Activated naive CD4-positive, alpha-beta T cell treated with anti-CD3 and anti-CD28 coated beads for 36 hours (primary cell): ENCODE measurements around the gene PRKCE. TPM values are rescaled to one million over a fixed set of nuclear protein-coding genes. Genes with fewer than 3 reads are reported as not detected.

Source experiments
- CTCF ChIA-PET: fragments of 350-600 bp; sonication (Branson Sonifier 250); formaldehyde crosslinking; loops from one replicate; lab custom pipeline; 2021; ENCODE audit warnings: antibody characterized with exemption; lab: Charles Lee
- DNase-seq: peaks from one replicate; pipeline ENCODE4 v3.0.0-alpha.2; 2020
- H3K27ac Mint-ChIP-seq: one replicate; pipeline ENCODE4 v1.8.0; 2021; ENCODE audit warnings: mild to moderate bottlenecking, mixed read lengths
- H3K27me3 Mint-ChIP-seq: one replicate; pipeline ENCODE4 v1.8.0; 2021; ENCODE audit warnings: low read depth, mixed read lengths
- H3K36me3 Mint-ChIP-seq: one replicate; pipeline ENCODE4 v1.8.0; 2021; ENCODE audit warnings: low read depth, mixed read lengths
- H3K4me1 Mint-ChIP-seq: one replicate; pipeline ENCODE4 v1.8.0; 2021; ENCODE audit warnings: low read depth, mixed read lengths
- H3K4me3 Mint-ChIP-seq: one replicate; pipeline ENCODE4 v1.8.0; 2021; ENCODE audit warnings: mild to moderate bottlenecking, moderate library complexity, mixed read lengths
- H3K9me3 Mint-ChIP-seq: one replicate; pipeline ENCODE4 v1.8.0; 2021; ENCODE audit warnings: mixed read lengths
- intact Hi-C: fragments of 100-400 bp; cut with micrococcal nuclease; formaldehyde crosslinking; loops from one replicate; pipeline ENCODE4 v1.15.1; 2023
- total RNA-seq, 2 experiments: library from RNA; stranded (reverse); gene quantifications; one replicate each; pipeline ENCODE4 v1.2.3, GENCODE V29; 2021

PRKCE gene
- total RNA-seq, 2 experiments from 2014 or later, result 9.4 to 10.6 TPM

GRCh38 chr2:45758018-45758417 is 106.5 kb downstream of the PRKCE start:
- Mint-ChIP-seq H3K27me3 (no peaks in the 10 kb centered on the region), H3K4me1 (no peaks in the 10 kb centered on the region), H3K27ac (no peak overlapping the region), H3K4me3 (no peak overlapping the region), H3K9me3 (no peaks in the 10 kb centered on the region), H3K36me3 (no peaks in the 10 kb centered on the region)
- no peak for DNase-seq
- CTCF ChIA-PET, result interaction anchor here (0.6 kb wide), 1 partner anchor 115 kb away, joined by 3 read pairs; no protein-coding TSS in a partner anchor
- intact Hi-C loops, result no loop called here

- no peaks in the 10 kb centered on the region for H3K4me1 Mint-ChIP-seq
- no peaks in the 10 kb centered on the region for H3K9me3 Mint-ChIP-seq
- H3K36me3 Mint-ChIP-seq, result no peaks in the 10 kb centered on the region
- no peaks in the 10 kb centered on the region for H3K27me3 Mint-ChIP-seq
- CTCF ChIA-PET, result interaction anchor here (1.9 kb wide), 1 partner anchor 19 kb away, joined by 5 read pairs; no protein-coding TSS in a partner anchor
- intact Hi-C loops, result no loop called here
- DNase-seq, result no peak
- no peak overlapping the region for H3K27ac Mint-ChIP-seq
- no peak overlapping the region for H3K4me3 Mint-ChIP-seq
These were observed 107.9 kb downstream of the PRKCE start for GRCh38 chr2:45759310-45759851.

GRCh38 chr2:45761635-45762034 is 110.2 kb downstream of the PRKCE start:
- intact Hi-C loops, result no loop called here
- H3K4me3 Mint-ChIP-seq, result no peak overlapping the region
- no peaks in the 10 kb centered on the region for H3K36me3 Mint-ChIP-seq
- H3K27me3 Mint-ChIP-seq, result no peaks in the 10 kb centered on the region
- DNase-seq, result no peak
- no peaks in the 10 kb centered on the region for H3K4me1 Mint-ChIP-seq
- no peak overlapping the region for H3K27ac Mint-ChIP-seq
- CTCF ChIA-PET, result interaction anchor here (0.9 to 1.8 kb wide), 2 partner anchors 9 to 23 kb away, joined by 3 to 4 read pairs; no protein-coding TSS in a partner anchor
- no peaks in the 10 kb centered on the region for H3K9me3 Mint-ChIP-seq

- intact Hi-C loops, result no loop called here
- CTCF ChIA-PET, result interaction anchor here (2.5 kb wide), 1 partner anchor 15 kb away, joined by 8 read pairs; no protein-coding TSS in a partner anchor
These were observed 111.8 kb downstream of the PRKCE start for GRCh38 chr2:45763255-45763654.

GRCh38 chr2:45763797-45764196 is 112.3 kb downstream of the PRKCE start:
- H3K36me3 Mint-ChIP-seq, result no peaks in the 10 kb centered on the region
- CTCF ChIA-PET, result interaction anchor here (2.5 kb wide), 1 partner anchor 15 kb away, joined by 8 read pairs; no protein-coding TSS in a partner anchor
- H3K27me3 Mint-ChIP-seq, result no peaks in the 10 kb centered on the region
- no peak overlapping the region for H3K27ac Mint-ChIP-seq
- DNase-seq, result no peak
- H3K4me1 Mint-ChIP-seq, result no peaks in the 10 kb centered on the region
- H3K9me3 Mint-ChIP-seq, result no peaks in the 10 kb centered on the region
- intact Hi-C loops, result no loop called here
- H3K4me3 Mint-ChIP-seq, result no peak overlapping the region

More at GRCh38 chr2:45763255-45763654, 111.8 kb downstream of the PRKCE start:
- Mint-ChIP-seq H3K4me1 (no peaks in the 10 kb centered on the region), H3K27ac (no peak overlapping the region), H3K4me3 (no peak overlapping the region), H3K9me3 (no peaks in the 10 kb centered on the region), H3K27me3 (no peaks in the 10 kb centered on the region), H3K36me3 (no peaks in the 10 kb centered on the region)
- no peak for DNase-seq

- CTCF ChIA-PET, result interaction anchor here (2.5 kb wide), 1 partner anchor 13 kb away, joined by 8 read pairs; no protein-coding TSS in a partner anchor
- DNase-seq, result no peak
- H3K9me3 Mint-ChIP-seq, result no peaks in the 10 kb centered on the region
- intact Hi-C loops, result no loop called here
- no peaks in the 10 kb centered on the region for H3K27me3 Mint-ChIP-seq
- no peak overlapping the region for H3K4me3 Mint-ChIP-seq
- no peak overlapping the region for H3K27ac Mint-ChIP-seq
- peaks cover 3% of the 10 kb centered on the region for H3K4me1 Mint-ChIP-seq
- H3K36me3 Mint-ChIP-seq, result no peaks in the 10 kb centered on the region
These were observed 113.7 kb downstream of the PRKCE start for GRCh38 chr2:45765007-45765727.

GRCh38 chr2:45765728-45766254 is 114.3 kb downstream of the PRKCE start:
- H3K27ac Mint-ChIP-seq, result no peak overlapping the region
- H3K36me3 Mint-ChIP-seq, result no peaks in the 10 kb centered on the region
- CTCF ChIA-PET, result no interaction called here
- no peak for DNase-seq
- no peaks in the 10 kb centered on the region for H3K27me3 Mint-ChIP-seq
- H3K4me1 Mint-ChIP-seq, result peaks cover 3% of the 10 kb centered on the region
- intact Hi-C loops, result no loop called here
- no peaks in the 10 kb centered on the region for H3K9me3 Mint-ChIP-seq
- no peak overlapping the region for H3K4me3 Mint-ChIP-seq

GRCh38 chr2:45768208-45768607 is 116.7 kb downstream of the PRKCE start:
- Mint-ChIP-seq H3K9me3 (no peaks in the 10 kb centered on the region), H3K4me1 (peaks cover 3% of the 10 kb centered on the region), H3K27ac (no peak overlapping the region), H3K4me3 (no peak overlapping the region), H3K36me3 (no peaks in the 10 kb centered on the region), H3K27me3 (no peaks in the 10 kb centered on the region)
- intact Hi-C loops, result no loop called here
- DNase-seq, result no peak
- CTCF ChIA-PET, result interaction anchor here (0.6 kb wide), 1 partner anchor 1970 kb away, joined by 7 read pairs; no protein-coding TSS in a partner anchor

GRCh38 chr2:45769056-45769455 is 117.6 kb downstream of the PRKCE start:
- intact Hi-C loops, result no loop called here
- H3K36me3 Mint-ChIP-seq, result no peaks in the 10 kb centered on the region
- no peak overlapping the region for H3K4me3 Mint-ChIP-seq
- peaks cover 3% of the 10 kb centered on the region for H3K4me1 Mint-ChIP-seq
- H3K9me3 Mint-ChIP-seq, result no peaks in the 10 kb centered on the region
- CTCF ChIA-PET, result no interaction called here
- no peak overlapping the region for H3K27ac Mint-ChIP-seq
- DNase-seq, result no peak
- no peaks in the 10 kb centered on the region for H3K27me3 Mint-ChIP-seq

- no peak overlapping the region for H3K27ac Mint-ChIP-seq
- CTCF ChIA-PET, result interaction anchor here (0.6 to 1.3 kb wide), 4 partner anchors 9 to 717 kb away, joined by 3 to 4 read pairs (median 3); no protein-coding TSS in a partner anchor
These were observed 118.5 kb downstream of the PRKCE start for GRCh38 chr2:45769854-45770576.

GRCh38 chr2:45770811-45771210 is 119.3 kb downstream of the PRKCE start:
- intact Hi-C loops, result no loop called here
- CTCF ChIA-PET, result interaction anchor here (0.6 to 1.3 kb wide), 5 partner anchors 8 to 718 kb away, joined by 3 to 4 read pairs (median 3); no protein-coding TSS in a partner anchor
- Mint-ChIP-seq H3K27ac (no peak overlapping the region), H3K27me3 (no peaks in the 10 kb centered on the region), H3K36me3 (no peaks in the 10 kb centered on the region), H3K4me3 (no peak overlapping the region), H3K9me3 (no peaks in the 10 kb centered on the region), H3K4me1 (peaks cover 3% of the 10 kb centered on the region)
- no peak for DNase-seq

More at GRCh38 chr2:45769854-45770576, 118.5 kb downstream of the PRKCE start:
- intact Hi-C loops, result no loop called here
- peaks cover 3% of the 10 kb centered on the region for H3K4me1 Mint-ChIP-seq
- no peaks in the 10 kb centered on the region for H3K27me3 Mint-ChIP-seq
- no peaks in the 10 kb centered on the region for H3K36me3 Mint-ChIP-seq
- DNase-seq, result no peak
- H3K4me3 Mint-ChIP-seq, result no peak overlapping the region
- H3K9me3 Mint-ChIP-seq, result no peaks in the 10 kb centered on the region

- H3K4me1 Mint-ChIP-seq, result peaks cover 3% of the 10 kb centered on the region
- CTCF ChIA-PET, result interaction anchor here (0.8 to 1.3 kb wide), 4 partner anchors 7 to 718 kb away, joined by 3 to 4 read pairs (median 3); no protein-coding TSS in a partner anchor
- DNase-seq, result no peak
- intact Hi-C loops, result no loop called here
- H3K9me3 Mint-ChIP-seq, result no peaks in the 10 kb centered on the region
- no peaks in the 10 kb centered on the region for H3K36me3 Mint-ChIP-seq
- no peak overlapping the region for H3K27ac Mint-ChIP-seq
- H3K27me3 Mint-ChIP-seq, result no peaks in the 10 kb centered on the region
- H3K4me3 Mint-ChIP-seq, result no peak overlapping the region
These were observed 119.8 kb downstream of the PRKCE start for GRCh38 chr2:45771261-45771660.
